Measurements from ENCODE around the gene CAMKMT.
"Not testable (repeated sequence)": the region's sequence is repeated elsewhere in the genome, so short reads cannot be mapped to it uniquely, and the experiment has no call there.

Gene CAMKMT

DNA sequence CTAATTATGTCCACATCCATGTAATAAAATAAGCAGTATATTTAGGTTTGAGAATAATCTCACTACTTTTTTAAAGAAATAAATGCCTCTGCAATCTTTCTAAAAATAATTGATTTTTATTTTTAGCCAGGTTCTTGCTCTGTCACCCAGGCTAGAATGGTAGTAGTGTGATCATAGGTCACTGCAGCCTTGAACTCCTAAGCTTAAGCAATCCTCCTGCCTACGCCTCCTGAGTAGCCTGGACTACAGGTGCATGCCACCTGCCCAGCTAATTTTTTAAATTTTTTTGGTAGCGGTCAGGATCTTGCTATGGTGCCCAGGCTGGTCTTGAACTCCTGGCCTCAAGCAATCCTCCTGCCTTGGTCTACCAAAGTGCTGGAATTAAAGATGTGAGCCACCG, 133.3 kb downstream of the CAMKMT start:
- in situ Hi-C loops (cut with MboI; ENCODE audit: low sequenced_read_pairs) = no loop called here

DNA sequence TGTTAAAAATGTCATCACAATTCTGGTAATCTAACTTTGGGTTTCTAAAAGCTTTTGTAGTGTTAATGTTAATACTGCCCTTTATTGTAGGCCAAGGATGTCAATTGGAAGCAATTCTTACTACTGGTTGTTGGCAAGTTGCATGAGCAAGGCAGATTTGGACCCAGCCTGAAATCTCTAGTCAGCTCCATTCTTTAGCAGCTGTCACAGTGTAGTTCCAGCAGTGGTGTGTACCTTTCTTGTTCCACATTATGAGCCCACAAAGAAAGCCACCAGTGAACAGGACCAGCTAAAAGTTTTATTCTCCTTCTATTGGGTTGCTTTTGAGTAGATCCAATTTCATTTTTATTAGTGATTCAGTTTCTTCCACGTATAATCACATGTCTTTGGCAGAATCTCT, 133.8 kb downstream of the CAMKMT start:
- in situ Hi-C loops (cut with MboI; ENCODE audit: low sequenced_read_pairs) = no loop called here

DNA sequence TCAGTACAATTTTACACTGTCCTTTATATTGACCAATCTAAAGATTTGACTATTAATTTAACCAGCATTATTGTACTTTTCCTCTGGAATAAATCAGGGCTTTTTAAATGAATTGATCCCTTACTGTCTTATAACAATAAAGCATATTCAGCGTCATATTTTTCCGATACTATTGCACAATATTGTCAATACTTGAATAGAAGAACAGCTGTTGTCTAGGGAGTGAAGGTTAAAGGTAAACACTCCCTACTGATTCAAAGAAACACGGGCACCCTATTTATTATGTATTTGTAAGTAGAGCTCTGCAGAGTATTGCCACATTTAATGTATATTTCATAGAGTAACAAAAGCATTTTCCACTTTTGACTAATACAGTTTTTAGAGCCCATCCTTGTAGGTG, 134.4 kb downstream of the CAMKMT start:
- in situ Hi-C loops (cut with MboI; ENCODE audit: low sequenced_read_pairs) = no loop called here

DNA sequence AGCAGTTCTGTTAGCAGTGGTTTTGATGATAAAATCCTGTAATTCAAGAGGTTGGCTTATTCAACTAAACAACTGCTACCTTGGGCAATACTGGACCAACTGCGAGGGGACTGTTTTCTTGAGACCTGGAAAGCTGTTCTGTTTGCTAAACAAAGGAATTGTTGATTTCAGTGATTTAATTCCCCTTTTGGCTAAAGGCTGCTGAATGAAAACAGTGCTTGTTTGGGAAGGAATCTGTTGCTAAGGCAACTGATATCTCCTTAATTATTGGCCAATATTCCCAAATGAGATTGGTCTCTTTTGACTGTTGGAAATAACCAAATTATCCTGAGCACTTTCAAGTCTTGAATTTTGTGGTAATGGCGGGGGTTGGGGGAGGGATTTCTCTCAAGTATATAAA, 136.8 kb downstream of the CAMKMT start:
- in situ Hi-C loops (cut with MboI; ENCODE audit: low sequenced_read_pairs) = no loop called here

DNA sequence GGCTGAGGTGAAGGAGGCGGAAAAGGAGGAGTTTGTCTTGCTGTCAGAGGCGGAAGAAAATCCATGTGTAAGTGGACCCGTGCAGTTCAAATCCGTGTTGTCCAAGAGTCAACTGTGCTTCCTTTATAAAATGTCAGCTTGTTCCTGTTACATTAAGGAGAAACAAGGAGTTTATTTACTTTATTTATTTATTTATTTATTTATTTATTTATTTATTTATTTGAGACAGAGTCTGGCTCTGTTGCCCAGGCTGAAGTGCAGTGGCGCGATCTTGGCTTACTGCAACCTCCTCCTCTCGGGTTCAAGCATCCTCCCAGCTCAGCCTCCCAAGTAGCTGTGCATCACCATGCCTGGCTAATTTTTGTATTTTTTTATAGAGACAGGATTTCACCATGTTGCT, 143.9 kb downstream of the CAMKMT start:
- in situ Hi-C loops (cut with MboI; ENCODE audit: low sequenced_read_pairs) = not testable (repeated sequence)

DNA sequence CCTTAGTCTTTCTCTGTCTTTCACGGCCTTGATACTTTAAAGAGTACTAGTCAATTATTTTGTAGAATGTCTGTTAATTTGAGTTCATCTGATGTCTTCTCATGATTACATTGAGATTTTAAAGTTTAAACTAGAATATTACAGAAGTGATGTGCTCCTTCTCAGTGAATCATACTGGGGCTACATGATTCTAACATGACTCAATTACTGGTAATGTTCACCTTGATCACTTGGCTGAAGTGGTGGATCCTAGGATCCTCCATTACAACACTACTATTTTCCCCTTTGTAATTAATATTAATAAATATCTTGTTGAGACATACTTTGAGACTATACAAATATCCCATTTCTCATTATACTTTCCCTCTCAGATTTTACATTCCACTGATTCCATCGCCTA, 148.5 kb downstream of the CAMKMT start:
- in situ Hi-C loops (cut with MboI; ENCODE audit: low sequenced_read_pairs) = no loop called here

DNA sequence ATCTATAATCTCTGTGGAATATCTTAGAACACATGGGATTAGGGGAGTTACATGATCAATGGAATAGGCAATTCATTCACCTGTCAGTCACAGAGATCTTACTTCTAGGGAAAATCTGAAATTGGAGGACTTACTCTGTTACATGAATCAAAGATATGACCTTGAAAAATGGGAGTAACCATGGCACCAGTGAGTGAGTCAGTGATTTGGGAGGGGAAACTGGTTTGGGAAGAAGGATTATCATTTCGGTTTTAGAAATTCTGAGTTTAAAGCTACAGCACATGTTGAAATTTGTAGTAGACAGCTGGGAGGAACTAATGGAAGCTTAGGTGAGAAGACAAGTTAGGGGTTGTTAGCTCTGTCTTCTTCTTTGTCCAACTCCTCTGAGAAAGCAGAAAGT, 153.7 kb downstream of the CAMKMT start:
- in situ Hi-C loops (cut with MboI; ENCODE audit: low sequenced_read_pairs) = no loop called here

DNA sequence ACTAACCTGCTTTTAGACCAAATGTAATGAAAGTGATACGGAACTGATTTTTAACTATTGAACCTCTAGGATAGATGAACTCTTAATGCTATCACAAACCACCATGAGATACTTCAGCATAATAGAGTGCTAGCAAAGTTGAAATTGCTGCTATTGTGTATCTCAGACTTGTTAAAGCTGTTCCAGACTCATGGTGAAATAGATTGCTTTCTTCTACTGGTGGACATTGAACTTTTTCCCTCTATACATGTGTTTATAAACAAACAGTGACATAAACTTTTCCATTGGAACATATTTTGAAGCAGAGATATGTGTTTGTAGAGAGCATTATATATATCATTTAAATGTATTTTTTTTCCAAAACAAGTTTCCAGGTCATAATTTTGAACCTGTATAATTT, 157.3 kb downstream of the CAMKMT start:
- in situ Hi-C loops (cut with MboI; ENCODE audit: low sequenced_read_pairs) = no loop called here

DNA sequence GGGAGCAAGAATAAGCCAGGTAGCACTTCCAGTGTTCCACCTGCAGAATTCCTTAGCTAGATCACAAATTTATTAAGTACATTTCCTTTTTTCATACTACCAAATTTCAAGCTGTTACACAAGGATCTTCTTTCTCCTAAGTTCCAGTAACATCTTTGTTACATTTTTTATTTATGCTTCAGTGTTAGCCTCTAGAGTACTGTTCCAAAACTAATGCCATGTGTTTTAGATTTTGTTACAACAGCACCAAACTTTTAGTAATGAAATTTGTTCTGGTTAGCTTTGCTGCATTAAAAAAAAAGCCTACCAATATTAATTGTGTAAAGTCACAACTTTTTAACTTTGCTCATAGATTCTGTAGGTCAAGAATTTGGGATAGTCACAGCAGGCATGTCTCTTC, 161.1 kb downstream of the CAMKMT start:
- in situ Hi-C loops (cut with MboI; ENCODE audit: low sequenced_read_pairs) = no loop called here

DNA sequence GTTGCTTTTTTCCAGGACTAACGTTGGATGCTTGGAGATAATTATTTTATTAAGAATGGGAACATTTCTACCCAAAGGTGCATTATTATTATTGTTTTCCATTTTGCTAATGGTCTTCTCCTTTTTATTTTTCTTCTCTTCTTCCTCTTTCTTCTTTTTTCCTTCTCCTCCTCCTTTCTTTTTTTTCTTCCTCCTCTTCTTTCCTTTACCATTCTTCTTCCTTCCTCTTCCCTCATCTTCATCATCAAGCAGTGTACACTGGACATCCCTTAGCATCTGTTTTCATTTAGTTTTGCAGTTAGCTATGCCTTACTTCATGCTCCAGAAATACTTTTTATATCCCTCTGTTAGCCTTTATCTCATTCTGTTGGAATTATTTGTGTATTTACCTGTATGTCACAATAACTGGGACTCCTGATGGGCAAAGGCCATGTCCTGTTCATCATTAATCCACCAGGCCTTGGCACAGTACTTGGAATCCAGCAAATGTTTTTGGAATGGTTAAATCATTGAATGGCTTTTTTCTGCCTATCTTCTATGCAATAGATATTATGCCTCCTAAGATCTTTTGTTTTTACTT, 162.7 kb downstream of the CAMKMT start:
- in situ Hi-C loops (cut with MboI; ENCODE audit: low sequenced_read_pairs) = no loop called here

DNA sequence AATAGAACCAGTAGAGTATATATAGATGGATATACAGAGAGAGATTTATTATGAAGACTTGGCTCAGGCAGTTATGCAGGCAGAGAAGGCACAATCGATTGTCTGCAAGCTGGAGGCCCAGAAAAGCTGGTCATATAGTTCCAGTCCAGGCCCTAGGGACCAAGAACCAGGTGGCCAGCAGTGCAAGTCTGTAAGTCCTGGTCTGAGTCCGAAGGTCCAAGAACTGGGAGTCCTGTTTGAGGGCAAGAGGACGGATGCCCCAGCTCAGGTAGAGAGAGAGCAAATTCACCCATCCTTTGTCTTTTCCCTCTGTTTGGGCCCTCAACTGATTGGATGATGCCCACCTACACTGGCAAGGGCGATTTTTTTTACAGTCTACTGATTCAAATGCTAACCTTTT, 164.6 kb downstream of the CAMKMT start:
- in situ Hi-C loops (cut with MboI; ENCODE audit: low sequenced_read_pairs) = no loop called here

DNA sequence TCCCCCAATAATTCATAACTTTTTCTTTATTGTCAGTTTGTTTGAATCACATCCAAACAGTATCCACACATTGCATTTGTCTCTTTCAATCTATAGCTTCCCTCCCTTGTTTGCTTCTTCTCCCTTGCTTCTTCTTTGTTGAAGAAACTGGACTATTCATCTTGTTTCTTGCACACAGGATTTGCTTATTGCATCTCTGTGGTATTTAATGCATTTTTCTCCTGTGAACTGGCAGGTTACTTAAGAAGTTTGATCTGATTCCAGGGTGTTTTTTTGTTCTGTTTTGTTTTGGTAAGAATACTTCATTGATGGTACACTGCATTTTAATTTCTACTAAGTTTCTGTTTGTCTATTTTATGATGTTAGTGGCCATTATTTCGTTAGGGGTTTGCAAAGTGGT, 166.8 kb downstream of the CAMKMT start:
- in situ Hi-C loops (cut with MboI; ENCODE audit: low sequenced_read_pairs) = no loop called here

DNA sequence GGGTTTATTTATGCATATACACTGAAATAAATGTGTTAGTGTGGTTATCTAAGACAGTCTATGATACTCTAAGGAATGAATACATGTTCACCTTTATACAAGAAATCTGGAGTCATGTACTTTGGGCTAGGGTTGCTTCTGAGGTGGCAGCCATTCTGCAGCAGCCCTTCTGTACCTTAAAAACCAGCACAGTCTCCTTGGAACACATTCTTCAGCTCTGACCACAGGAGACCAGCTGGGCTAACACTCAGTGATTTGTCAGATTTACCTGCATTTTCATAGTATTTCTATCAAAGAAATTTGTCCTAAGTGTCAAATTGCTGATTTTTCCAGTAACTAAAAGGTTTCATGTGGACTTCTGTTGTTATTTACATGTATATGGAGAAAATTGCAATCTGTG, 167.7 kb downstream of the CAMKMT start:
- in situ Hi-C loops (cut with MboI; ENCODE audit: low sequenced_read_pairs) = no loop called here

DNA sequence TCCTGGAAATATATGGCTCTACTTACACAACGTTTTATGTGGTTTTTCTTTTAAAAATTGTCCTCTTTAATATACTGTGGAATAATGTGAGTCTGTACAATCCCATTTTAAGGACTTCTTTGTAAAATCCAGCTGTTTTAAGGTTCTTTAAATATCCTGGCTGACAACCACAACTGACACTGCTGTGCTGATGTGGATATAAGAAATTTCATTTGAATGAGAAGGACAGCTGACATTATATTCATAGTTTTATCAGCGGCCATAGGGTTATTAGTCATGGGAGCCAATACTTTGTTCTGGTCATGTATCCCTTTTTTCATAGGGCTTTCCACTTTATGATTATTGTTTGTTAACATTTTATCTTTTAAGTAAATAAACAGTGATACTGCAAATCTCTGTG, 169.5 kb downstream of the CAMKMT start:
- in situ Hi-C loops (cut with MboI; ENCODE audit: low sequenced_read_pairs) = no loop called here

DNA sequence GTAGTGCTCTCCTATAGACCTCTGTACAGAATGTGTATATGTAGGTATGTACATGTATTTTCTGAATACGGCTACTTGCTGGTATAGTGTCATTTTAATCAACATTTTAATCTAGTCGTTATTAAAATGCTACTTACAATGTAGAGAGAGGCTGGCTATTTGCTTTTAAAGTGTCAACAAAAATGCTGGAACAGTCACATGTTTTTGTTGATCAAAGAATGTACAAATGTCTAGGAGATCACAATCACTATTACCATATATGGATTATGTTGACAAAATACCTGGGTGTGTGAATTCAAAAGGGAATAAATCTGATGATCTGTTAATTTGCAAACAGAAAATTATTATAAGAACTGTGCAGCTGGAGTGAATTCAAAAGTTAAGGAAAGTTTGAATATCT, 170.3 kb downstream of the CAMKMT start:
- in situ Hi-C loops (cut with MboI; ENCODE audit: low sequenced_read_pairs) = no loop called here

DNA sequence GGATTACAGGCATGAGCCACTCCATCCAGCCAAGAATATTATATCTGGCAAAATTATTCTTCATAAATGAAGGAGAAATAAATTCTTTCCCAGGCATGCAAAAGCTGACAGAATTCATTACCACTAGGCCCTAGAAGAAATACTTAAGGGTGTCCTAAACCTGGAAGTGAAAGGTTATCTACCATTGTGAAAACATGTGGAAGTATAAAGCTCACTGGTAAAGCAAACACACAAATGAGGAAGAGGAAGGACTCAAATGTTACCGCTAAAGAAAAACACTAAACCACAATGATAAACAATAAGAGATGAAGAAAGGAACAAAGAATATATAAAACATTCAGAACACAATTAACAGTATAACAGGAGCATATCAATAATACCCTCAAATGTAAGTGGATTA, 171.8 kb downstream of the CAMKMT start:
- in situ Hi-C loops (cut with MboI; ENCODE audit: low sequenced_read_pairs) = no loop called here

DNA sequence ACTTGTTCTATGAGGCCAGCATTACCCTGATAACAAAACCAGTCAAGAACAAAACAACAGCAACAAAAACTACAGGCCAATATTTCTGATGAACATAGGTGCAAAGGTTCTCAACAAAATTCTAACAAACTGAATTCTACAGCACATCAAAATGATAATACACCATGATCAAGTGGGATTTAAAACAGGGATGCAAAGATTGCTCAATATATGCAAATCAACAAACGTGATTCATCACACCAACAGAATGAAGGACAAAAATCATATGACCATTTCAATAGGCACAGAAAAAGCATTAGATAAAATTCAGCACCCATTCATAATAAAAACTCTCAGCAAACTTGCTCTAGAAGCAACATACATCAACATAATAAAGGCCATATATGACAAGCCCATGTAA, 173.6 kb downstream of the CAMKMT start:
- in situ Hi-C loops (cut with MboI; ENCODE audit: low sequenced_read_pairs) = no loop called here

DNA sequence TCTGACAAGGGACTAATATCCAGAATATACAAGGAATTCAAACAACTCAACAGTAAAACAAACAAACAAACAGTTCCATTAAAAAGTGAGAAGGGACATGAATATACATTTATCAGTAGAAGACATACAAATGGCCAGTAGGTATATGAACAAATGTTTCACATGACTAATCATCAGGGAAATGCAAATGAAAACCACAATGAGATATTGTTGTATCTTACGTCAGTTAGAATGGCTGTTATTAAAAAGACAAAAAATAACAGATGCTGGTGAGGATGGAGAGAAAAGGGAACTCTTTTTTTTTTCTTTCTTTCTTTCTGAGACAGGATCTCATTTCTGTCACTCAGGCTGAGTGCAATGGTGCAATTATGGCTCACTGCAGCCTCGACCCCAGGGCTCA, 175.5 kb downstream of the CAMKMT start:
- in situ Hi-C loops (cut with MboI; ENCODE audit: low sequenced_read_pairs) = no loop called here

DNA sequence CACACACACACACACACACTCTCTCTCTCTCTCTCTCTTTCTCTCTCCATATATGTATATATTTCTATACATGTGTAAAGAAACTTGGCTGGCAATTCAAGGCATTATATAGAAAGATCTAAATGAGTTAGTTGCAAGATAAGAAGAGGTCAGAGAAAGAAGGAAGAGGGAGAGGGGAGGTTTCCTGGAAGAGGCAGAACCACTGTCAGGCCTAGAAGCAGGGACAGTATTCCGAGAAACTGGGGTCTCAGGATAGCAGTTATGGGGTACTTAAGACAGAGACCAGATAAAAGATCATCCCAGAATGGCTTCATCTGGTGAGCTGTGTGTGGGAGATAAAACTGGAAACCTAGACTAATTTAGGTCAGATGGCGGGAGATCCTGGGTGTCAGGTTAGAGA, 180.8 kb downstream of the CAMKMT start:
- in situ Hi-C loops (cut with MboI; ENCODE audit: low sequenced_read_pairs) = no loop called here

DNA sequence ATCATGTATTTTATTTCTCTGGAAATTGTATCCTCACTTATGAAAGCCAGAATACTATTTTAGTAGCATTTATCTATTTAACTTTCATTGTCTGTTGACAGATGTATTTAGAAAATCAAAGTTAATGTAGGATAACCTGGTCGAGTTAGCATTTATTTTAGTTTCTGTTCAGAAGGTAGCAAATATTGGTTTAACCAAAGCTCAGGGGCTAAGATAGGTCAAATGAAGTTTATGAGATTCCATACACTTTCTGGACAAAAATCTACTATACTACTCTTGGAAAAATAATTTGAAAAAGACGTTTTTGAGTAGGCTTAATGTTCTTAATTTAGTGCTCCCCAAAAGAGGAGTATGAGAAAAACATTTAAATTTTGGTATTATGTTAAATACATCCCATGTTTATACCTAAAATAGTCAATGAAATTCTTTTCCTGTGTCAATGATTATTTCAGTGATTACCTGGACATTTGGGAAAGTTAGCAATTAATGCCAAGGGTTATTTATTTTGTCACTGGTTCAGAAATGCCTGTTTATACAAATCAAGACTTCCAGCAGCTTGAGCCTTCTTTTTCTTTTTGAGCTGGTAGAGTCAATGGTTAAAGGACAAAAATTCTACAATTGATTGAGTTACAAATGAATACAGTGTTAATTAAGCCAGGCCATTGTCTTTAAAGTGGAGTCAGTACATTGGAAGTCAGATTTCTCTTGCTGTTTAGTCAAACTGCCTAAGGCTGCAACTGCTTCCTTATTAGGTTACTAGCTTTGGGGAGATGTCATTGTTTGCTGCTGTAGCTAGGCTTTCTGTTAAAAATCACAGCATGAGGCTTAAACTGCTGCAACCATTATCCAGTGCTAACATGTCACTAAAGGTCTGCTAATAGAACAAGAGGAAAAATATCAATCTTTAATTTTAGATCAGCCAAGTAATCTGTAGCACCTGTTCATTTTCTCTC, 182.3 kb downstream of the CAMKMT start:
- in situ Hi-C loops (cut with MboI; ENCODE audit: low sequenced_read_pairs) = no loop called here

DNA sequence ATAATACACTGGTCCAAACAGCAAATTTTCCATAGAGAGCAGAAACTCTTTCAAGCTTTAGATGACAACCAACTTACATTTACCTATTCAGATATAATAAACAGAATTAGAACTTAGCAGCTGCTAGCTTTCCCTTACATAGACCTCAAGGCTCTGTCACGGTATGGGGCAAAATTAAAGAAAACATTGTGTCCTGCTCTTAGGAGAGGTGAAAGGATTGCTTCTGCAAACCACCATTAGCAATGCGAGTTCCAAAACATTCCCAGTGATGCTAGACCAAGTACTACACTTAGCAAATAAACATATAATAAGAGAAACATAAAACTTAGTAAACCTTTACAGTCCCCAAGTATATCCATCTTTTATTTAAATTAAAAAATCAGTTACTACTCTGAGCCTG, 183.3 kb downstream of the CAMKMT start:
- in situ Hi-C loops (cut with MboI; ENCODE audit: low sequenced_read_pairs) = no loop called here

DNA sequence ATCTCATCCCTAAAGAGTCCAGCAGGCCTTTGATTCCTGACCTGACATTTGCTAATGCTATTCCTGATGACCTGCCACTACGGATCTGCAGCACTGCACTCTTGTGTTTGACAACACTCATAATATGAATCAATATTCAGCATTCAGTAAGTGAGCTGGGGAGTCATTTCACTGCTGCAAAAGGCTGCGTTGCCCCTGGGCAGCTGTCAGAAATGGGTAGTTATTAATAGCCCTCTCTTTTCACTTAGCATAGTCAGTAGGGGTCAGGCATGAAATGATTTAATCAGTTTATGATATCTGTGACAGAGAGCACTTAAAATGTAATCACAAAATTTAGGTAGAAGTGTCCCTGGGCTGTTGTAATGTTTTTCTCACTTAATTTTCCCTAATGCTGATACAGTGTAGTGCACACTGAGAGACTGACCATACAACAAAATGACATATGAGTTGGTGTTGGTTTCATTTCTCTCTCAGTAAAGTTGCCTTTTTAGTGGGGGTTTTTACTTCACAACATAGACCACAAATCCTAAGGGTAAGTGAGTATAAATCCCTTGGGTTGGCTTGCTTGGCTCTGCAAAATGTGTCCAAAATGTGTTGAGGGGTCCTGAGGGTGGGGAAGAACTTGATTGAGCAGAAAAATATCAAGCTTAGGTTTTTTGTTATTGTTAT, 184.8 kb downstream of the CAMKMT start:
- in situ Hi-C loops (cut with MboI; ENCODE audit: low sequenced_read_pairs) = no loop called here

All from hTERT RPE-1 (cell line).